BLaER1 treated with 17β-estradiol and CSF1 and Interleukin-3, amounts not matched to agents 10 nM and 100 nM (cell line): ENCODE results near the gene KRT9.

Experiments
- H3K27ac ChIP-seq, 11 experiments: shearing (Covaris generic); formaldehyde crosslinking; 2 replicates each; pipeline ENCODE4 v1.8.1; 2022
- H3K27me3 ChIP-seq, 11 experiments: shearing (Covaris generic); formaldehyde crosslinking; 2 replicates each; pipeline ENCODE4 v1.8.1; 2022
- H3K36me3 ChIP-seq, 11 experiments: shearing (Covaris generic); formaldehyde crosslinking; 2 replicates each; pipeline ENCODE4 v1.8.1; 2022
- H3K4me1 ChIP-seq, 10 experiments: shearing (Covaris generic); formaldehyde crosslinking; 2 replicates each; pipeline ENCODE4 v1.8.1; 2022
- H3K4me2 ChIP-seq, 11 experiments: shearing (Covaris generic); formaldehyde crosslinking; 2 replicates each; pipeline ENCODE4 v1.8.1; 2022
- H3K4me3 ChIP-seq, 10 experiments: shearing (Covaris generic); formaldehyde crosslinking; 2 replicates each; pipeline ENCODE4 v1.8.1; 2022
- H3K9ac ChIP-seq, 11 experiments: shearing (Covaris generic); formaldehyde crosslinking; 2 replicates each; pipeline ENCODE4 v1.8.1; 2022
- H3K9me3 ChIP-seq, 11 experiments: shearing (Covaris generic); formaldehyde crosslinking; replicated peaks in 1 of 11; 2 replicates each; pipeline ENCODE4 v1.8.1; 2022
- H4K20me1 ChIP-seq, 11 experiments: shearing (Covaris generic); formaldehyde crosslinking; 2 replicates each; pipeline ENCODE4 v1.8.1; 2022
- Cebpa-rat ChIP-seq, 11 experiments: shearing (Covaris generic); IDR thresholded peaks; 2 replicates each; pipeline ENCODE4 v1.8.1; 2022

The KRT9 gene

GRCh38 chr17:41600318-41600717 is 28.5 kb upstream of the KRT9 start:
- H3K9ac ChIP-seq = no peak overlapping the region
- no peak overlapping the region for H3K4me3 ChIP-seq
- H3K4me1 ChIP-seq = no peaks in the 10 kb centered on the region
- H3K9me3 ChIP-seq = peaks cover under 1 to 4% (median 2%) of the 10 kb centered on the region in 11 experiments; a peak in 14 of 22 replicates
- no peak for TF ChIP-seq Cebpa-rat (IDR thresholded peaks at IDR 0.05)
- H3K27me3 ChIP-seq = no peaks in the 10 kb centered on the region
- H3K4me2 ChIP-seq = no peak overlapping the region
- H3K27ac ChIP-seq = no peak overlapping the region
- H3K36me3 ChIP-seq = no peaks in the 10 kb centered on the region
- no peaks in the 10 kb centered on the region for H4K20me1 ChIP-seq

- Histone ChIP-seq H3K9ac (no peak overlapping the region), H3K4me1 (no peaks in the 10 kb centered on the region), H3K36me3 (no peaks in the 10 kb centered on the region), H3K9me3 (no peaks in the 10 kb centered on the region; a peak in 1 of 22 replicates), H3K4me2 (no peak overlapping the region), H3K4me3 (no peak overlapping the region), H3K27me3 (no peaks in the 10 kb centered on the region), H3K27ac (no peak overlapping the region), H4K20me1 (no peaks in the 10 kb centered on the region)
- TF ChIP-seq Cebpa-rat (IDR thresholded peaks at IDR 0.05) = no peak
Measured at GRCh38 chr17:41599680-41600079, 27.8 kb upstream of the KRT9 start.

- no peaks in the 10 kb centered on the region for H3K4me1 ChIP-seq
- no peak overlapping the region for H3K9ac ChIP-seq
- TF ChIP-seq Cebpa-rat (IDR thresholded peaks at IDR 0.05) = no peak
- no peaks in the 10 kb centered on the region; a peak in 1 of 22 replicates for H3K9me3 ChIP-seq
- H3K4me3 ChIP-seq = no peak overlapping the region
- H3K4me2 ChIP-seq = no peak overlapping the region
- H3K36me3 ChIP-seq = no peaks in the 10 kb centered on the region
- H3K27me3 ChIP-seq = no peaks in the 10 kb centered on the region
- no peak overlapping the region for H3K27ac ChIP-seq
- no peaks in the 10 kb centered on the region for H4K20me1 ChIP-seq
Measured at GRCh38 chr17:41595585-41595984, 23.7 kb upstream of the KRT9 start.

GRCh38 chr17:41594363-41594915 is 22.6 kb upstream of the KRT9 start:
- Histone ChIP-seq H4K20me1 (no peaks in the 10 kb centered on the region), H3K36me3 (no peaks in the 10 kb centered on the region), H3K4me2 (no peak overlapping the region), H3K27ac (no peak overlapping the region), H3K9me3 (no peaks in the 10 kb centered on the region; a peak in 1 of 22 replicates), H3K4me1 (no peaks in the 10 kb centered on the region), H3K9ac (no peak overlapping the region), H3K27me3 (no peaks in the 10 kb centered on the region), H3K4me3 (no peak overlapping the region)
- no peak for TF ChIP-seq Cebpa-rat (IDR thresholded peaks at IDR 0.05)

DNA sequence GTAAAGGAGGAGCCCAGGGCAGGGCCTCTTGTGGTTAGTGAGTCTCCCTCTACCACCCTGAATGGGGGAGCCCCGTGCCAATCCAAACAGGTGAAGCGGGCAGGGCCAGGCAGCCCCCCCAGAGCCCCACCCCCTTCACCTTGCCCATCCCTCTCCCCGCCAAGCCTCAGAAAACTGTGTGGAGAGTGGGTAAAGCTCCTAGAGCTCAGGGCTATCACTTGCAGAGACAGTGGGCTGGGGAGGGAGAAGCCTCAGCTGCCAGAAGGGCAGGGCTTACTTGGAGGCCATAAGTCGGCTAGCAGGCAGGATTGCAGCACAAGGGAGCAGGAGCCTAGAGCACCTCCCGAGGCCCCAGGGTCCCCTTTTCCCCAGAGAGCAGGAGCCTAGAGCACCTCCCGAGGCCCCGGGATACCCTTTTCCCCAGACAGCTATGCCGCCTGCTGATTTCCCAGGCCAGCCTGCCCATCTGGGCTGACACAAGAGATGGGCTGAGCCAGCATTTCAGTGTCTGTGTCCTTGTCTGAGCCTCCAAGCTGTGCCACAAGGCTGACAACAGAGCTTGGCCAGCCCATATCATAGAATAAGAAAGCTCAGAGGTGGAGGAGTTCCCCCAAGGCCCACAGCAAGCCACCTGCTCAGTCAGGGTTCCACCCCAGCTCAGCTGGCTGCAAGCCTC is 21.6 kb upstream of the KRT9 start:
- H3K4me3 ChIP-seq = no peak overlapping the region
- H3K4me2 ChIP-seq = no peak overlapping the region
- H3K9me3 ChIP-seq = no peaks in the 10 kb centered on the region; a peak in 1 of 22 replicates
- H4K20me1 ChIP-seq = no peaks in the 10 kb centered on the region
- TF ChIP-seq Cebpa-rat (IDR thresholded peaks at IDR 0.05) = no peak
- H3K27me3 ChIP-seq = no peaks in the 10 kb centered on the region
- no peak overlapping the region for H3K27ac ChIP-seq
- no peaks in the 10 kb centered on the region for H3K36me3 ChIP-seq
- H3K9ac ChIP-seq = no peak overlapping the region
- H3K4me1 ChIP-seq = no peaks in the 10 kb centered on the region

DNA sequence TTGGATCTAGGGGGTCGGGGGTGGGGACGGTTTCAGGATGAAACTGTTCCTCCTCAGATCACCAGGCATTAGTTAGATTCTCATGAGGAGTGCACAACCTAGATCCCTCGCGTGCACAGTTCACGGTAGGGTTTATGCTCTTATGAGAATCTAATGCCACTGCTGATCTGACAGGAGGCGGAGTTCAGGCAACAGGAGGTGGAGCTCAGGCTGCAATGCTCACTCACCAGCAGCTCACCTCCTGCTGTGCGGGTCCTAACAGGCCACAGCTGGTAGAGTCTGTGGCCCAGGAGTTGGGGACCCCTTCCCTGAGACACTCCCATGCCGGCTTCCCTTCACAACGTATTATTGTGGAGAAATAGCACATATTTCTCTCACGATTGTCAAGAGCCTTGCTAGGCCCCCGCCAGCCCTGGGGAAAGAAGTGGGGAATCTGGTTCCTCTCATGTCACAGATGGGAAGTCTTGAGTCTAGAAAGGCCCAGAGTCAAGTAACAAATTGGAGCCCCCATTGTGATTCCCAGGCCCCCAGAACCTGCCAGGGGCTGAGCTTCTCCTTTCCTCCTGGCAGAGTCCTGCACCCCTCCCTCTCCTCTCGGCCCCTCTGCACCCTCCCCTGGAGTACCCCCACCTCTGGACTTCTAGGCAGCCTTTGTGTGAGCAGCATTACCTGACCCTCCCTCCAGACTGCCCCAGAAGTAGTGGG is 20.9 kb upstream of the KRT9 start:
- Histone ChIP-seq H3K9me3 (no peaks in the 10 kb centered on the region; a peak in 1 of 22 replicates), H3K27me3 (no peaks in the 10 kb centered on the region), H4K20me1 (no peaks in the 10 kb centered on the region)

GRCh38 chr17:41589301-41589700 is 17.4 kb upstream of the KRT9 start:
- no peak overlapping the region for H3K4me2 ChIP-seq
- no peaks in the 10 kb centered on the region for H4K20me1 ChIP-seq
- H3K9me3 ChIP-seq = no peaks in the 10 kb centered on the region
- no peaks in the 10 kb centered on the region for H3K27me3 ChIP-seq
- H3K4me3 ChIP-seq = no peak overlapping the region
- no peaks in the 10 kb centered on the region for H3K4me1 ChIP-seq
- TF ChIP-seq Cebpa-rat (IDR thresholded peaks at IDR 0.05) = no peak
- no peak overlapping the region for H3K9ac ChIP-seq
- no peaks in the 10 kb centered on the region for H3K36me3 ChIP-seq
- H3K27ac ChIP-seq = no peak overlapping the region

More for the DNA sequence above, 20.9 kb upstream of the KRT9 start:
- Histone ChIP-seq H3K36me3 (no peaks in the 10 kb centered on the region), H3K27ac (no peak overlapping the region), H3K9ac (no peak overlapping the region), H3K4me1 (no peaks in the 10 kb centered on the region), H3K4me3 (no peak overlapping the region), H3K4me2 (no peak overlapping the region)
- no peak for TF ChIP-seq Cebpa-rat (IDR thresholded peaks at IDR 0.05)

- H3K4me3 ChIP-seq = no peak overlapping the region
- no peak overlapping the region for H3K4me2 ChIP-seq
- H3K9me3 ChIP-seq = no peaks in the 10 kb centered on the region
- H4K20me1 ChIP-seq = no peaks in the 10 kb centered on the region
- TF ChIP-seq Cebpa-rat (IDR thresholded peaks at IDR 0.05) = no peak
- H3K27ac ChIP-seq = no peak overlapping the region
- H3K4me1 ChIP-seq = no peaks in the 10 kb centered on the region
- H3K27me3 ChIP-seq = no peaks in the 10 kb centered on the region
- no peaks in the 10 kb centered on the region for H3K36me3 ChIP-seq
- H3K9ac ChIP-seq = no peak overlapping the region
Measured at GRCh38 chr17:41588126-41588810, 16.4 kb upstream of the KRT9 start.

GRCh38 chr17:41586863-41587495 is 15.1 kb upstream of the KRT9 start, which contains the start of gene KRT14:
TSS of gene KRT14 (minus strand) at chr17:41586895. CDS start at chr17:41586834, 61 bp downstream.
- H3K36me3 ChIP-seq = no peaks in the 10 kb centered on the region
- no peak within 1 kb of the TSS for H3K4me2 ChIP-seq
- no peak within 1 kb of the TSS for H3K9ac ChIP-seq
- H3K27me3 ChIP-seq = no peaks in the 10 kb centered on the region
- no peaks in the 10 kb centered on the region for H3K9me3 ChIP-seq
- H3K27ac ChIP-seq = no peak within 1 kb of the TSS
- no peaks in the 10 kb centered on the region for H3K4me1 ChIP-seq
- H3K4me3 ChIP-seq = no peak within 1 kb of the TSS
- no peak for TF ChIP-seq Cebpa-rat (IDR thresholded peaks at IDR 0.05)
- no peaks in the 10 kb centered on the region for H4K20me1 ChIP-seq
